ENCODE data around the gene DHRS3. TPM values are rescaled to one million over a fixed set of nuclear protein-coding genes. Genes with fewer than 3 reads are reported as not detected.

The DHRS3 gene
- polyA plus RNA-seq, 1 donor (not counting 4 experiments of a cell fraction or from before 2014, with no cell fraction given), result 10.7 TPM

DNA sequence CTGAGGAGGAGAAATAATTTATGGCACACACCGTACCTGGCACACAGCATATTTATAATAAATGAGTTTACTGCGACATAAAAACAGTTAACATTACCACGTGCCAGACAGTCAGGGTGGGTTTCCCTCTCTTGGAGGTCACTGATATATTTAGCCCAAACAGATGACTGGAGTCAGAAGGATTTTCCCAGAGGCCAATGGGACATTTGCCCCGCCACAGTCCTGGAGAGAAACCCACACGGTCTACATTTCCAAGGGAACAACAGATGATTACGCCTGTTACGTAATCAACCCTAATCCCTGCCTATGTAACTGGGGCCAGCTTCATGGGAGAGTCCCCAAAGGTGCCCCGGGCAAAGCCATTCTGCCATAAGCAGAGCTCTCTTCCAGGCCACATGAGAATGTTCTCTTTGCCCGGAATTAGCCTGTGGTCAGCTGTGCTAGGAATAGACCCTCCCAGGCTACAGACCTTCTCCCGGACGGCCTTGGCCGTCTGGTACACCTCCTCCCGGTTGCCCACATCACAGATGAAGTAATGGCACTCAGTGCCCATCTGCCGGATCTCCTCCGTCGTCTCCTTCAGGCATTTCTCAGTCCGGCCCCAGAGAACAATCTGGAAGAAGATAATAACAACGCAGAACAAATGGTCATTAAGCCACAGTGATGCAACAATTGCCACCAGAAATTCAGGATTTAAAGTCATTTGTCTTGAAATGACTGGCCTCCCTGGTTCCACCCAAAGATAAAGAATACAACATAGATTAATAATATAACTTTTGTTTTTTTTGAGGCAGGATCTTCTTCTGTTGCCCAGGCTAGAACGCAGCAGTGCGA is 37.7 kb downstream of the DHRS3 start:
- peaks cover 0 to 2% of the 10 kb centered on the region in 2 experiments for H3K36me3 ChIP-seq (ENCODE audit: control insufficient read depth in 2 of 2, extremely low read depth in 1 of 2, insufficient read depth in 2 of 2, low read length in 2 of 2)
- DNase-seq (ENCODE audit: low read depth, low spot score) (no peak), FAIRE-seq (no peak)
- H2AFZ ChIP-seq (ENCODE audit: control insufficient read depth, low read length), result no peak overlapping the region
- H4K20me1 ChIP-seq (ENCODE audit: control insufficient read depth, extremely low read depth, insufficient read depth, low read length), result peaks cover 3% of the 10 kb centered on the region
- H3K9me3 ChIP-seq (ENCODE audit: control insufficient read depth, low read depth, low read length), result no peaks in the 10 kb centered on the region
- no peak overlapping the region for H3K9ac ChIP-seq (ENCODE audit: control insufficient read depth, extremely low read depth, insufficient read depth, low read length)
- no peaks in the 10 kb centered on the region for H3K4me1 ChIP-seq (ENCODE audit: control insufficient read depth, extremely low read depth, insufficient read depth, low read length)
- no peak overlapping the region for H3K27ac ChIP-seq (ENCODE audit: control insufficient read depth, insufficient read depth, low read length)
- TF ChIP-seq EZH2 (IDR thresholded peaks at IDR 0.05; ENCODE audit: low read length), result no peak
- TF ChIP-seq, protein P1, sequence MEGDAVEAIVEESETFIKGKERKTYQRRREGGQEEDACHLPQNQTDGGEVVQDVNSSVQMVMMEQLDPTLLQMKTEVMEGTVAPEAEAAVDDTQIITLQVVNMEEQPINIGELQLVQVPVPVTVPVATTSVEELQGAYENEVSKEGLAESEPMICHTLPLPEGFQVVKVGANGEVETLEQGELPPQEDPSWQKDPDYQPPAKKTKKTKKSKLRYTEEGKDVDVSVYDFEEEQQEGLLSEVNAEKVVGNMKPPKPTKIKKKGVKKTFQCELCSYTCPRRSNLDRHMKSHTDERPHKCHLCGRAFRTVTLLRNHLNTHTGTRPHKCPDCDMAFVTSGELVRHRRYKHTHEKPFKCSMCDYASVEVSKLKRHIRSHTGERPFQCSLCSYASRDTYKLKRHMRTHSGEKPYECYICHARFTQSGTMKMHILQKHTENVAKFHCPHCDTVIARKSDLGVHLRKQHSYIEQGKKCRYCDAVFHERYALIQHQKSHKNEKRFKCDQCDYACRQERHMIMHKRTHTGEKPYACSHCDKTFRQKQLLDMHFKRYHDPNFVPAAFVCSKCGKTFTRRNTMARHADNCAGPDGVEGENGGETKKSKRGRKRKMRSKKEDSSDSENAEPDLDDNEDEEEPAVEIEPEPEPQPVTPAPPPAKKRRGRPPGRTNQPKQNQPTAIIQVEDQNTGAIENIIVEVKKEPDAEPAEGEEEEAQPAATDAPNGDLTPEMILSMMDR (optimal IDR thresholded peaks at IDR 0.05 in 1 of 3, IDR thresholded peaks at IDR 0.05 in 1 of 3, conservative IDR thresholded peaks at IDR 0.05 in 1 of 3; ENCODE audit: extremely low read depth in 1 of 3, insufficient read depth in 2 of 3, low read length in 3 of 3), result no peak
- no peaks in the 10 kb centered on the region for H3K9me1 ChIP-seq (ENCODE audit: control insufficient read depth, extremely low read depth, insufficient read depth, low read length)
- no peaks in the 10 kb centered on the region for H3K27me3 ChIP-seq (ENCODE audit: control insufficient read depth, extremely low read depth, insufficient read depth, low read length)
- H3K4me3 ChIP-seq (ENCODE audit: control insufficient read depth in 2 of 3, extremely low read depth in 1 of 3, insufficient read depth in 2 of 3, low read depth in 1 of 3, low read length in 3 of 3), result no peak overlapping the region
- dilution Hi-C loops (cut with MboI; ENCODE audit: extremely low pct_ligation_motif_present, low sequenced_read_pairs), result no loop called here
- no peaks in the 10 kb centered on the region for H3K79me2 ChIP-seq (ENCODE audit: control insufficient read depth, insufficient read depth, low read length)
- no peak overlapping the region for H3K4me2 ChIP-seq (ENCODE audit: control insufficient read depth, extremely low read depth, insufficient read depth, low read depth, low read length)

DNA sequence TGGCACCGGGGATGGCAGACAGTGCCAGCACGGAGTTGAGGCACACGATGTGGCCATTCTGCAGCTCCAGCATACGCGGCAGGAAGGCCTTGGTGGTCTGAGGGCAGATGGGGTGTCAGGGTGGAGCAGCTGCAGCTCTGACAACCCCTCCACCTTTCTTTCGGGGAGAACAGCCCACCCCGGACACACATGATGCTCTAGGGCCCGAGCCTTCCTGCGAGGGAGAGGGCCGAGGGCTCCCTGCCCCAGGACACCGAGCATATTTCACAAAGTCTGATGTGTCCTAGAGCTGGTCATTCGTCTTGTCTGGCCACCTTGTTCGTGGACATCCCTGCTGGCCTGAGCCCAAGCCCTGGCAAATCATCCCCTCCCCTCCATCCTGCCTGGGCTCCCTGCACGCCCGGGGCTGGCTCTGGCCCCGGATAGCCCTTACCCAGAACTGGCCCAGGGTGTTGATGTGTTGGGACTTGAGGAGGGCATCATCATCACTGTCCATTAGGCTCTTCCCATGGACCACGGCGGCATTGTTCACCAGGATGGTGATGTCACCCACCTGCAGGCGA is 39.1 kb downstream of the DHRS3 start:
- dilution Hi-C loops (cut with MboI; ENCODE audit: extremely low pct_ligation_motif_present, low sequenced_read_pairs), result no loop called here
- Histone ChIP-seq H3K79me2 (ENCODE audit: control insufficient read depth, insufficient read depth, low read length) (no peaks in the 10 kb centered on the region), H3K9me1 (ENCODE audit: control insufficient read depth, extremely low read depth, insufficient read depth, low read length) (no peaks in the 10 kb centered on the region), H3K27me3 (ENCODE audit: control insufficient read depth, extremely low read depth, insufficient read depth, low read length) (no peaks in the 10 kb centered on the region), H3K9me3 (ENCODE audit: control insufficient read depth, low read depth, low read length) (no peaks in the 10 kb centered on the region), H2AFZ (ENCODE audit: control insufficient read depth, low read length) (no peak overlapping the region), H3K9ac (ENCODE audit: control insufficient read depth, extremely low read depth, insufficient read depth, low read length) (no peak overlapping the region), H4K20me1 (ENCODE audit: control insufficient read depth, extremely low read depth, insufficient read depth, low read length) (peaks cover 3% of the 10 kb centered on the region), H3K4me3 (ENCODE audit: control insufficient read depth in 2 of 3, extremely low read depth in 1 of 3, insufficient read depth in 2 of 3, low read depth in 1 of 3, low read length in 3 of 3) (no peak overlapping the region), H3K27ac (ENCODE audit: control insufficient read depth, insufficient read depth, low read length) (no peak overlapping the region), H3K4me2 (ENCODE audit: control insufficient read depth, extremely low read depth, insufficient read depth, low read depth, low read length) (no peak overlapping the region), H3K4me1 (ENCODE audit: control insufficient read depth, extremely low read depth, insufficient read depth, low read length) (peaks cover 1% of the 10 kb centered on the region), H3K36me3 (ENCODE audit: control insufficient read depth in 2 of 2, extremely low read depth in 1 of 2, insufficient read depth in 2 of 2, low read length in 2 of 2) (no peaks in the 10 kb centered on the region)
- DNase-seq (ENCODE audit: low read depth, low spot score) (no peak), FAIRE-seq (no peak)
- TF ChIP-seq, protein P1 (optimal IDR thresholded peaks at IDR 0.05 in 1 of 3, IDR thresholded peaks at IDR 0.05 in 1 of 3, conservative IDR thresholded peaks at IDR 0.05 in 1 of 3; ENCODE audit: extremely low read depth in 1 of 3, insufficient read depth in 2 of 3, low read length in 3 of 3), result no peak
- no peak for TF ChIP-seq EZH2 (IDR thresholded peaks at IDR 0.05; ENCODE audit: low read length)

Measured in keratinocyte (primary cell).